Limb (tissue), 2 donors: ENCODE measurements around the gene BHLHE23.
"Not testable (repeated sequence)": the region's sequence is repeated elsewhere in the genome, so short reads cannot be mapped to it uniquely, and the experiment has no call there.

Experiments used
- DNase-seq, 2 donors: peaks; one replicate each; pipeline ENCODE4 v3.0.0-alpha.2; 2016; ENCODE audit errors: extremely low spot score in 2 of 2

Gene BHLHE23

GRCh38 chr20:62961799-62962198, 45.0 kb downstream of the BHLHE23 start:
- no peak for DNase-seq

GRCh38 chr20:62961310-62961783, 45.4 kb downstream of the BHLHE23 start:
- no peak for DNase-seq

GRCh38 chr20:62960446-62961309, 46.1 kb downstream of the BHLHE23 start:
- DNase-seq, result not testable (repeated sequence)

DNA sequence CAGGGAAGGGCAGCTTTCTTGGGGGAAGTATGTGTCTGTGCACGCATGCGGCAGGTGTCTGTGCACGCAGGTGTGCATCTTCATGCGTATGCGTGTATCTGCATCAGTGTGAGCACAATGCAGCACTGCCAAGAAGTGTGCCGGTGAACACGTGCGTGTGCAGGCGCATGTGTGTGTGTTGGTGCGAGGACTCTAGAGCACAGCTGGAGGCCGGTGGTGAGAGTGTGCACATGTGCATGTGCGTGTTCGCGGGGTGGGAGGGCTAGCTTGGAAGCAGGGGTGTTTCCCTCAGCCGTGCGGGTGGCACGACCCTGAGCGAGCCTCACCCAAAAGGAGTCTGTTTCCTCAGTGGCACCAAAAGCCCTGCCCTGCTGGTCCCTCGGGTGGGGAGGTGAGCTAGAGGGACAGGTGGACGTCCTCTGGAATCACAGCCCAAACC, 46.7 kb downstream of the BHLHE23 start:
- no peak for DNase-seq

DNA sequence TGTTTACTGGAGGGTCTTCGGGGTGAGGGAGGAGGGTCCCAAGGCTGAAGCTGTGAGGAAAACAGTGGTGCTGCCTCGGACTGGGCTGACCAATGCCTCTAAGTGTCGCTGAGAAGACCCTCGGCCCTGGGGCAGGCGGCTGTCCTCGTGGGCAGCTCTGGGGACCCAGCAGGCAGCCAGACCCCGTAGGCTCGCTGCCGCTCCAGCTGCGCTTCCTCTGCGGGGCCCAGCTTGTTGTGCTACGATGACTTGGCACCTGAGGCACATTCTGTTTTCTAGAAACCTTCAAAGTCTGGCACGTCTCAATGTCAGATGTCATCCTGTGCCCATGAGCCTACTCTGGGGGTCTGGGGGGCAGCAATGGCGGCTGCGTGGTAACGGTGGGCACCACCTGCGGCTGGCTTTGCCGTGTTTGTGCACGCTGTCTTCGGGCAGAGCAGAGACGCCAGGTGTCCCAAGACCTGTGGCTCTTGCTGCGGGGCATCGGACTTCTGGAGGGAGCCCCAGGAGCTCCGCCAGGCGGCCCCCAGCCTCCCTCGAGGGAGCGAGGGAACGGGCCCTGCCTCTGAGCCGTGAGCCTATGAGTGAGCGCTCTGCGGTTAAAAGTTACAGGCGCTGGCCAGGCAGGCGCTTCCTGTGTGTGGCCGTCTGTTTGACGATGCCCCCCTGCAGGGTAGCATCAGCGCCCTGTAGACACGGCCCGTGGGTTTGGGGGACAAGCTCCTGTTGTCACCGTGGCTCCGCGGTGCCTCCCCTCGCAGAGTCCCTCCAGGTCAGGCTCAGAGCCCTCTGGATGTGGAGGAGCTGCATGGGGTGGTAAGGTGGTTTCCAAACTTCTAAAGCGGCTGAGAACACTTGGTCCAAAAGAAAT, 47.4 kb downstream of the BHLHE23 start:
- DNase-seq, result no peak

DNA sequence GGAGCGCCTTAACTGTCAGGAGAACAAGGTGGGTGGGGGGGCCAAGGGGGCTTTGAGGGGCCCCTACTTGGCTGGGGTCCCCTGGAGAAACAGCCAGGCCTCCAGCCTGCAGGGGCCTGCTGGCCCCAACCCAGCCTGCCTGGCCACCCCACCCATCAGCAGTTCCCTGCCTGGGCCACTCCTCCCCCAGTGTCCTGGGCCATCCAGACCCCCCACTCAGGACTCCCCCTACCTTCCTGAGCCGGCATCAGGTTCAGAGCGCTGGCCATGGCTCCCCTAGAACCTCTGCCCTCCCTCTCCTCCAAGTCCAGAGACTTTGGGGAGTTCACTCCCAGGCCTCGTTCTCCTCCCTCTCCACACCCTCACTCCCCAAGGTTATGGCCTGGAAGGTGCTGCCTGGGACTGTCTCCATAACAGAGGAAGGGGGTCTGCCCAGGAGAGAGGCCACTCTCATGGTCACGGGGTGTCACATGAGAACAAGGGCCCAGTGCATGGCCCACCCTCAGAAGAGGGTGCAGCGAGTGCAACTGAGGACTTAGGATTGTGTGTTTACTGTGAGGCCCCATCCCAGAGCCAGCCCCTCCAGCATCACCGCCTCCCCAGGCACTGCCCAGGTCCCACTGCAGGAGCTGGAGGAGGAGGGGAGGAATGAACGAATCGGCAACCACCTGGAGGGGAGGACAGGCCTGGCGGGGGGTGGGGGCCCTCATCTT, 48.2 kb downstream of the BHLHE23 start:
- no peak for DNase-seq

GRCh38 chr20:62957136-62958117, 49.3 kb downstream of the BHLHE23 start:
- no peak for DNase-seq

GRCh38 chr20:62956387-62957135, 50.2 kb downstream of the BHLHE23 start:
- DNase-seq, result no peak
